Sigmoid colon (tissue), 7 donors: ENCODE data around the gene ACTN1. TPM values are rescaled to one million over a fixed set of nuclear protein-coding genes. Genes with fewer than 3 reads are reported as not detected.

ENCODE experiments used
- DNase-seq: peaks from one replicate; pipeline ENCODE4 v3.0.0-alpha.2; 2019
- H3K27ac ChIP-seq, 4 donors: fragments of 200-600 bp; sonication (generic); one replicate each; pipeline ENCODE4 v1.5.1; 2016 to 2019; ENCODE audit warnings: mild to moderate bottlenecking in 1 of 4
- H3K27me3 ChIP-seq, 3 donors: fragments of 200-600 bp; sonication (generic); one replicate each; pipeline ENCODE4 v1.5.1; 2019; ENCODE audit warnings: mild to moderate bottlenecking in 1 of 3
- H3K36me3 ChIP-seq, 4 donors: fragments of 200-600 bp; sonication (generic); one replicate each; pipeline ENCODE4 v1.5.1; 2016 to 2019
- H3K4me1 ChIP-seq, 4 donors: fragments of 200-600 bp; sonication (generic); one replicate each; pipeline ENCODE4 v1.5.1; 2017 to 2019
- H3K4me3 ChIP-seq, 4 donors: fragments of 200-600 bp; sonication (generic); one replicate each; pipeline ENCODE4 v1.5.1; 2017 to 2019; ENCODE audit warnings: mild to moderate bottlenecking in 2 of 4, moderate library complexity in 1 of 4
- H3K9me3 ChIP-seq, 4 donors: fragments of 200-600 bp in 3 of 4; sonication (generic) in 3 of 4; one replicate each; pipeline versions ENCODE4 v1.5.1 to v1.6.1; 2013 to 2019
- EP300 ChIP-seq, 4 donors: sonication (generic); formaldehyde crosslinking; IDR thresholded peaks; one replicate each; pipeline ENCODE4 v1.6.1; 2017; ENCODE audit warnings: antibody characterized with exemption in 4 of 4
- POLR2A ChIP-seq, 2 donors: fragments of 450-650 bp; IDR thresholded peaks; one replicate each; pipeline ENCODE4 v1.6.1; 2016; ENCODE audit warnings: antibody characterized with exemption in 2 of 2, mild to moderate bottlenecking in 2 of 2, moderate library complexity in 2 of 2
- POLR2AphosphoS5 ChIP-seq, 4 donors: sonication (generic); formaldehyde crosslinking; IDR thresholded peaks; one replicate each; pipeline ENCODE4 v1.6.1; 2017; ENCODE audit warnings: antibody characterized with exemption in 4 of 4
- WGBS, 2 donors: extraction: QIAGEN DNeasy Blood & Tissue Kit; methylation state at CpG; one replicate each; pipeline ENCODE4 v1.1.7; 2013; 5-methylcytosine and 5-hydroxymethylcytosine counted together
- intact Hi-C: fragments of 100-400 bp; cut with DNase I; formaldehyde crosslinking; loops from one replicate; pipeline ENCODE4 v1.15.1; 2023
- polyA plus RNA-seq, 3 donors: library from polyadenylated mRNA; stranded (reverse); fragments of 200-250 nt; gene quantifications; one replicate each; pipeline ENCODE4 v1.2.3, GENCODE V29; 2013
- total RNA-seq, 4 donors: library from RNA; depleted of rRNA; stranded (reverse); fragments of >200 nt; gene quantifications; one replicate each; pipeline ENCODE4 v1.1.0, GENCODE V29; 2016
- TF ChIP-seq, protein P1 (sequence below), 4 experiments: fragments of 450-650 bp in 3 of 4; fragments of 200-600 bp in 1 of 4; IDR thresholded peaks; one replicate each; pipeline ENCODE4 v1.5.1; 2016 to 2019; ENCODE audit warnings: antibody characterized with exemption in 4 of 4, mild to moderate bottlenecking in 3 of 4, moderate library complexity in 2 of 4
- donor health status: healthy with polysubstance abuse.
- donor health status: Bipolar disorder and iron deficiency.
- donor health status: healthy.

The ACTN1 gene
- total and polyA plus RNA-seq, 7 donors: 20.1 to 1,069 (median 372) TPM

GRCh38 chr14:68939893-68940613, 39.0 kb downstream of the ACTN1 start:
- Histone ChIP-seq H3K4me3 (peak overlapping the region in 1 of 4 donors; percentile 16), H3K9me3 (no peaks in the 10 kb centered on the region), H3K27me3 (no peaks in the 10 kb centered on the region), H3K4me1 (peaks cover 0 to 100% (median 99%) of the 10 kb centered on the region in 4 donors), H3K27ac (peak overlapping the region; percentile 98 to 100 (median 100)), H3K36me3 (peaks cover 0 to 8% (median 0%) of the 10 kb centered on the region in 4 donors)
- DNase-seq: peak; percentile 92
- TF ChIP-seq POLR2AphosphoS5 (IDR thresholded peaks at IDR 0.05): peak; percentile 46 to 82 (median 71)
- TF ChIP-seq, protein P1, sequence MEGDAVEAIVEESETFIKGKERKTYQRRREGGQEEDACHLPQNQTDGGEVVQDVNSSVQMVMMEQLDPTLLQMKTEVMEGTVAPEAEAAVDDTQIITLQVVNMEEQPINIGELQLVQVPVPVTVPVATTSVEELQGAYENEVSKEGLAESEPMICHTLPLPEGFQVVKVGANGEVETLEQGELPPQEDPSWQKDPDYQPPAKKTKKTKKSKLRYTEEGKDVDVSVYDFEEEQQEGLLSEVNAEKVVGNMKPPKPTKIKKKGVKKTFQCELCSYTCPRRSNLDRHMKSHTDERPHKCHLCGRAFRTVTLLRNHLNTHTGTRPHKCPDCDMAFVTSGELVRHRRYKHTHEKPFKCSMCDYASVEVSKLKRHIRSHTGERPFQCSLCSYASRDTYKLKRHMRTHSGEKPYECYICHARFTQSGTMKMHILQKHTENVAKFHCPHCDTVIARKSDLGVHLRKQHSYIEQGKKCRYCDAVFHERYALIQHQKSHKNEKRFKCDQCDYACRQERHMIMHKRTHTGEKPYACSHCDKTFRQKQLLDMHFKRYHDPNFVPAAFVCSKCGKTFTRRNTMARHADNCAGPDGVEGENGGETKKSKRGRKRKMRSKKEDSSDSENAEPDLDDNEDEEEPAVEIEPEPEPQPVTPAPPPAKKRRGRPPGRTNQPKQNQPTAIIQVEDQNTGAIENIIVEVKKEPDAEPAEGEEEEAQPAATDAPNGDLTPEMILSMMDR (IDR thresholded peaks at IDR 0.05): no peak
- TF ChIP-seq POLR2A (IDR thresholded peaks at IDR 0.05): peak in 1 of 2 donors; percentile 22
- peak in 1 of 4 donors; percentile 73 for TF ChIP-seq EP300 (IDR thresholded peaks at IDR 0.05)
- intact Hi-C loops: loop anchor here (2.0 kb wide), 2 partner anchors 13 to 39 kb away; partner anchors contain the start of gene ACTN1
- WGBS, 2 donors: 24 to 55% methylated on average over 9 of the region's 9 CpGs

DNA sequence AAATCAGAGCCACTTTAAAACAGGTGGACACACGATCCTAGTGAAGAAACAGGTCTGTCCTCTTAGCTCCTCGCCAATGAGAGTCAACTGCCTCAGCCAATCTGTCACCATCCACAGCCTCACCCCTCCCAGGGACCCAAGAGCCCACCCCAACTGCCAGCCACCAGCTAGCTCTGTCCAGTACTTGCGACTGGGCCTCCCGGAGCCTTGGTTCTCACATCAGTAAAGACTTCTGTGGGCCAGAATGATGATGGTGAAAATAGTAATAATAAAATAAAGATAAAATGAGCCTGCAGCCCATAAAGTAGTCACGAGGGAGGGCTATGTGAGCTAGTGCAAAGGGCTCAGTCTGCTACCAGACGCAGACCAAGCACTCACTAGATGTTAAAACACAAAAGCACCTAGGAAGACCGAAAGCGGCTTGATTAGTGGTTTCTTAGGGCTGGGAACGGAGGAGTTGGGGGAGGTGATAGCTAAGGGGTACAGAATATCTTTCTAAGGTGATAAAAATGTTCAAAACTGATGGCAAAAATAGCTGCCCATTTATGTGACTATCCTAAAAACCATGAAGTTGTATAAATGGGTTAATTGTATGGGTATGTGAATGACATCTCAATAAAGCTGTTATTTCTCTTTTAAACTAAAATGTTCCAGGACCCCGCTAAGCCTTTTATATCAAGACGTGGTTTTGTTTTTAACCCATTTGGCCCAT, 39.8 kb downstream of the ACTN1 start:
- DNase-seq: peak; percentile 77
- H3K9me3 ChIP-seq: no peaks in the 10 kb centered on the region
- 21 to 61% methylated on average over 11 of the region's 11 CpGs for WGBS, 2 donors
- H3K27ac ChIP-seq: peak overlapping the region; percentile 98 to 100 (median 100)
- peaks cover 0 to 8% (median 0%) of the 10 kb centered on the region in 4 donors for H3K36me3 ChIP-seq
- H3K4me1 ChIP-seq: peaks cover 0 to 100% (median 99%) of the 10 kb centered on the region in 4 donors
- H3K27me3 ChIP-seq: no peaks in the 10 kb centered on the region
- intact Hi-C loops: loop anchor here (2.0 kb wide), 2 partner anchors 13 to 39 kb away; partner anchors contain the start of gene ACTN1
- peak in 1 of 4 donors; percentile 61 for TF ChIP-seq POLR2AphosphoS5 (IDR thresholded peaks at IDR 0.05)
- TF ChIP-seq EP300 (IDR thresholded peaks at IDR 0.05): no peak
- peak overlapping the region in 2 of 4 donors; percentile 3 to 16 for H3K4me3 ChIP-seq

- intact Hi-C loops: loop anchor here (2.0 kb wide), 2 partner anchors 14 to 40 kb away; partner anchors contain the start of gene ACTN1
- DNase-seq: peak; percentile 64
- peaks cover 0 to 100% (median 99%) of the 10 kb centered on the region in 4 donors for H3K4me1 ChIP-seq
- no peaks in the 10 kb centered on the region for H3K9me3 ChIP-seq
- H3K4me3 ChIP-seq: peak overlapping the region in 2 of 4 donors; percentile 3 to 16
- TF ChIP-seq EP300 (IDR thresholded peaks at IDR 0.05) (no peak), POLR2AphosphoS5 (IDR thresholded peaks at IDR 0.05) (no peak), POLR2A (IDR thresholded peaks at IDR 0.05) (no peak)
- TF ChIP-seq, protein P1 (IDR thresholded peaks at IDR 0.05): no peak
- H3K36me3 ChIP-seq: peaks cover 0 to 8% (median 0%) of the 10 kb centered on the region in 4 donors
- no peaks in the 10 kb centered on the region for H3K27me3 ChIP-seq
- H3K27ac ChIP-seq: peak overlapping the region; percentile 98 to 100 (median 100)
- 10 to 46% methylated on average over 4 of the region's 4 CpGs for WGBS, 2 donors
Measured at GRCh38 chr14:68938271-68939150, 40.6 kb downstream of the ACTN1 start.

GRCh38 chr14:68937471-68938270, 41.4 kb downstream of the ACTN1 start:
- Histone ChIP-seq H3K4me3 (peak overlapping the region in 1 of 4 donors; percentile 6), H3K9me3 (no peaks in the 10 kb centered on the region), H3K36me3 (peaks cover 0 to 3% (median 0%) of the 10 kb centered on the region in 4 donors), H3K4me1 (peaks cover 0 to 100% (median 99%) of the 10 kb centered on the region in 4 donors), H3K27me3 (no peaks in the 10 kb centered on the region), H3K27ac (peak overlapping the region; percentile 98 to 100 (median 100))
- peak; percentile 95 for DNase-seq
- WGBS, 2 donors: 18 to 49% methylated on average over 11 of the region's 11 CpGs
- intact Hi-C loops: loop anchor here (2.0 kb wide), 2 partner anchors 15 to 41 kb away; partner anchors contain the start of gene ACTN1
- TF ChIP-seq POLR2AphosphoS5 (IDR thresholded peaks at IDR 0.05) (peak; percentile 93 to 99 (median 96)), POLR2A (IDR thresholded peaks at IDR 0.05) (peak in 1 of 2 donors; percentile 14), EP300 (IDR thresholded peaks at IDR 0.05) (peak; percentile 84 to 97 (median 94))
- TF ChIP-seq, protein P1 (IDR thresholded peaks at IDR 0.05): peak in 3 of 4 experiments; percentile 25 to 52 (median 36)
